Left lobe of liver (tissue), 2 donors: Measurements from ENCODE around the gene CASP14. TPM values are rescaled to one million over a fixed set of nuclear protein-coding genes. Genes with fewer than 3 reads are reported as not detected.
"Not testable (repeated sequence)": the region's sequence is repeated elsewhere in the genome, so short reads cannot be mapped to it uniquely, and the experiment has no call there.

ENCODE experiments used
- ATAC-seq: fragments of 200-7000 bp; cut with Tn5 transposase; one replicate; pipeline ENCODE4 v1.9.1; 2020; ENCODE audit warnings: mild to moderate bottlenecking, moderate library complexity
- DNase-seq: peaks from one replicate; pipeline ENCODE4 v3.0.0-alpha.2; 2020; ENCODE audit warnings: low spot score
- total RNA-seq: library from RNA; stranded (reverse); gene quantifications from one replicate; pipeline ENCODE4 v1.2.1, GENCODE V29; 2021
- donor health status: DM: no; HTN: no; CAD: no; lungs with moderate emphysema.
- donor health status: DM: no; HTN: yes; CAD: no.

Gene CASP14, protein sequence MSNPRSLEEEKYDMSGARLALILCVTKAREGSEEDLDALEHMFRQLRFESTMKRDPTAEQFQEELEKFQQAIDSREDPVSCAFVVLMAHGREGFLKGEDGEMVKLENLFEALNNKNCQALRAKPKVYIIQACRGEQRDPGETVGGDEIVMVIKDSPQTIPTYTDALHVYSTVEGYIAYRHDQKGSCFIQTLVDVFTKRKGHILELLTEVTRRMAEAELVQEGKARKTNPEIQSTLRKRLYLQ
- total RNA-seq, result not detected

- DNase-seq (no peak), ATAC-seq (no peak)
These were observed at the start of gene CASP14 for GRCh38 chr19:15048885-15049541. CASP14 (plus strand) TSS chr19:15049480; CDS start chr19:15052252, 2,772 bp downstream.

GRCh38 chr19:15008308-15008707, 41.0 kb upstream of the CASP14 start:
- ATAC-seq, result no peak
- DNase-seq, result no peak

DNA sequence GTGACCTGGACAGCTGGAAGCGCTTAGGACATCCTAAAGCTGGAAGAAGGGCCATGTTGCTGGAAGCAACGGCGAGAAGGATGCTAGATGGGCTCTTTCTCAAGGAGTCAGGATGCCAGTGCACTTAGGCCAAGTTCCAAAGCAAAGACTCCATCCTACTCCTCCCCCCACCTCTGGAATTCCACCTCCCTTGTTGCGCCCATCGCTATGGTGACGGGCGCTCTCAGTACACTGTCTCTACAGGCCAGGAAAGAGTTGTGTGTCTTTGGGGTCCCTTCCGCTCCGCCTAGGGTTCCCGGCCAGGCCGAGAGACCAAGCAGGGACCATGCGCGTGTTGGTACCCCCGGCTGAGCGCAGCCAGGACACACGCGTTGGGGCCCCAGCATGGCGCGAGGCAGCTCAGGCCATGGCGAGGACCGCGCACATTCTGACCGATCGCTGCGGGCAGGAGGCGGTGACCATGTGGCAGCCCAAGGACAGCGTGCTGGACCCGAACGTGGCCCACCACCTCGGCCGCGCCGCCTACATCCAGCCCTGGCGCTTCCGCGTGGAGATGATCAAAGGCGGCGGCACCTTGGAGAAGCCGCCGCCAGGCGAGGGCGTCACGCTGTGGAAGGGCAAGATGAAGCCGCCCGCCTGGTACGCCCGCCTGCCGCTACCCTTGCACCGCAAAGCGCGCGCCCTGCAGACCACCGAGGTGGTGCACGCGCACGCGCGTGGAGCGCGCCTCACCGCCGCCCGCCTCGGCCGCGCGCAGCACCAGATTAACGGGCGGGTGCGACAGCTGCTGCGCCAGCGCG, 38.6 kb upstream of the CASP14 start:
- ATAC-seq, result no peak
- DNase-seq, result no peak

GRCh38 chr19:15014579-15014978, 34.7 kb upstream of the CASP14 start:
- DNase-seq (no peak), ATAC-seq (no peak)

GRCh38 chr19:15015946-15016542, 33.2 kb upstream of the CASP14 start:
- DNase-seq, result no peak
- no peak for ATAC-seq

GRCh38 chr19:15018836-15019235, 30.4 kb upstream of the CASP14 start:
- not testable (repeated sequence) for DNase-seq, ATAC-seq

DNA sequence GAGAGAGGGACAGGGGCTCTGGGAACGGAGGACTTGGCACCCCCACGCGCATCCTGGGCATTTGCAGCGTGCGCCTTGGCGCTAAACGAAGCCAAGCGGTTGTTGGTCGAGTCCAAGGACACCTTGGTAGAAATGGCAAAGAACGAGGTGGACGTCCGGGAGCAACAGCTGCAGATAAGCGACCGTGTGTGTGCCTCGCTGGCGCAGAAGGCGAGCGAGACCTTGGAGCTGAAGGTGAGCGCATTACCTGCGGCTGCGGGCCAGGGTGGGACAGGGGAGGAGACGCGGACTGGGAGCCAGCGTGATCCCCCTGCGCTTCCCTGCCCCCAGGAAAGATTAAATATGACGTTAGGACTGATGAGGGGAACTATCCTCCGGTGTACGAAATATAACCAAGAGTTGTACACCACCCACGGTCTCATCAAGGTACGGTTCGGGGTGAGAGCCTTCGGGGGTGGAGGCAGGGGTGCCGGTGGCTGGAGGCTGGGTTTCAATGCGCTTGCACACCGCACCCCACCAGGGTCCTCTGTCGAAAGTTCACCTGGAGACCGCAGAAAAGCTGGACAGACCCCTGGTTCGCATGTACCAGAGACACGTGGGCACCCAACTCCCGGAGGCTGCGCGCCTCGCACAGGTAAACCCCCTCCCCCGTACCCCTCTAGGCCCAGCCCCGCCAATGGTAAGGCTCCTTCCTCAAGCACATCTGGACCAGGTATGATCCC, 27.8 kb upstream of the CASP14 start:
- DNase-seq (no peak), ATAC-seq (no peak)

- ATAC-seq, result no peak
- DNase-seq, result no peak
These were observed 26.5 kb upstream of the CASP14 start for GRCh38 chr19:15022752-15023151.

DNA sequence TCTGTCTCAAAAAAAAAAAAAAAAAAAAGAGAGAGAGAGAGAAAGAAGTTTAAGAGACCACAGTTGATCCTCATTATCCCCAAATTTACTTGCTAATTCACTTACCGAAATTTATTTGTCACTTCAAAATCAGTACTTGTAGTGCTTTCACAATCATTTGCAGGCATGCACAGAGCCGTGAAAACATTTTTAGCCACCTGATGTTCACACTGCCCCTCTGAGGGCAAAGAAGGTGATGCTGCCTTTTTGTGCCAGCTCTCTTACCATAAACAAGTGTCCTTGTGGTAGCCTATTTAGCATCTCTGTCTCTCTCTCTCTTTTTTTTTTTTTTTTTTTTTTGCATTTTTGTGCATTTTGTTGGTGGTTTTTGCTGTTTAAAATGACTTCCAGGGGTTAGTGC, 24.1 kb upstream of the CASP14 start:
- ATAC-seq (peak; percentile 59), DNase-seq (no peak)

GRCh38 chr19:15028490-15028889, 20.8 kb upstream of the CASP14 start:
- ATAC-seq (no peak), DNase-seq (no peak)

DNA sequence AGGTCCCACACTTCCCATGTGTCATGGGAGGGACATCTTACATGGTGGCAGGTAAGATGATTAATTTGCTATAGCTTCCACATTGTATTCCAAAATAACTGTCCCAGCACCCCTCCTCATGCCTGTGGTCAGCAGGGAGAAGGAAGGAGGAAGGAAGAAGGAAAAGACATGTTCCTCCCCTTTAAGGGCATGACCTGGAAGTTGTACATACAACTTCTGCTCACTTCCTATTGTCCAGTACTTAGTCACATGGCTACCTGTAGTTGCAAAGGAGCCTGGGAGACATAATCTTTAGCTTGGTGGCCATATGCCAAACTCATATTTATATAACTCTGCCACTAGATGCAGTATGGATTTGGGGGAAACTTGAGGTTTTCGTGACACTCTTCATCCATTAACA, 17.6 kb upstream of the CASP14 start:
- DNase-seq, result no peak
- ATAC-seq, result no peak

GRCh38 chr19:15035795-15036311, 13.4 kb upstream of the CASP14 start:
- DNase-seq (no peak), ATAC-seq (no peak)

GRCh38 chr19:15037586-15037985, 11.7 kb upstream of the CASP14 start:
- DNase-seq (no peak), ATAC-seq (no peak)

- ATAC-seq (no peak), DNase-seq (no peak)
These were observed 11.0 kb upstream of the CASP14 start for GRCh38 chr19:15038294-15038693.

DNA sequence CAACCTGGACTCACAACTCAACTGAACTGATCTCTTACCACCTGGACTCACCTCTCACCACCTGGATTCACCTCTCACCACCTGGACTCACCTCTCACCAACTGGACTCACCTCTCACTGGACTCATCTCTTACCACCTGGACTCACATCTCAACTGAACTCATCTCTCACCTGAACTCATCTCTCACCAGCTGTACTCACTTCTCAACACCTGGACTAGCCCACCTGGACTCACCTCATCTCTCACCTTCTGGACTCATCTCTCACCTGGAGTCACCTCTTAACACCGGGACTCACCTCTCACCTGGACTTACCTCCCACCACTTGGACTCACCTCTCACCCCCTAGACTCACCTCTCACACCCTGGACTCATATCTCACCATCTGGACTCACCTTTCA, 7.3 kb upstream of the CASP14 start:
- ATAC-seq, result no peak
- DNase-seq, result no peak

GRCh38 chr19:15042826-15043225, 6.5 kb upstream of the CASP14 start:
- no peak for ATAC-seq

GRCh38 chr19:15045506-15045905, 3.8 kb upstream of the CASP14 start:
- ATAC-seq (no peak), DNase-seq (no peak)

More at GRCh38 chr19:15042826-15043225, 6.5 kb upstream of the CASP14 start:
- DNase-seq, result no peak

- ATAC-seq, result no peak
- no peak for DNase-seq
These were observed 1.6 kb upstream of the CASP14 start for GRCh38 chr19:15047680-15048079.

GRCh38 chr19:15048128-15048527, 1.2 kb upstream of the CASP14 start:
- DNase-seq (no peak), ATAC-seq (no peak)

DNA sequence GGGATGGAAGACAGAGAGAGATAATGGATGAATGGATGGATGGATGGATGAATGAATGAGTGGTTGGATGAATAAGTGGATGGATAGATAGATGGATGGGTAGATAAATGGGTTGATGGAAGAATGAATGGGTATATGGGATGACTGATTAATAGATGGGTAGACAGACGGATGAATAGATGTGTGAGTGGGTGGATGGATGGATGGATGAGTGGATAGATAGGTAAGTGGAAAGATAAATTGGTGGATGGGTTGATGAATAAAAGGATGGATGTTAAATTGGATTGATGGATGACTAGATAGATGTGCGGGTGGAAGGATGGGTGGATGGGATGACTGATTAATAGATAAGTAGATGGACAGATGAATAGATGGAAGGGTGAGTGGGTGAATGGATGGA, 1.4 kb downstream of the CASP14 start:
- ATAC-seq (no peak), DNase-seq (no peak)

DNA sequence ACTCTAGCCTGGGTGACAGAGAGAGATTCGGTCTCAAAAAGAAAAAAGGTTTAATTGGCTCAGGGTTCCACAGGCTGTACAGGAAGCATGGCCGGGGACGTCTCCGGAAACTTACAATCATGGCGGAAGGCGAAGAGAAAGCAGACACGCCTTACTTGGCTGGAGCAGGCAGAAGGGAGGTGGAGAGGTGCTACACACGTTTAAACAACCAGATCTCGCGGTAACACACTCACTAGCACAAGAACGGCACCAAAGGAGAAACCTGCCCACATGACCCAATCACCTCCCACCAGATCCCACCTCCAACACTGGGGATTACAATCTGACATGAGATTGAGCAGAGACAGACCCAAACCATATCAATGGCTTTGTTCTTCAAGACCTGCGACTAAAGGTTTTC, 12.8 kb downstream of the CASP14 start:
- DNase-seq, result no peak

More for the DNA sequence above, 12.8 kb downstream of the CASP14 start:
- no peak for ATAC-seq
